OCI-LY7 (cell line): Measurements from ENCODE around the gene CRB1.

Experiments
- CTCF ChIP-seq: fragments of 200-600 bp; sonication (generic); conservative IDR thresholded peaks from 2 replicates; pipeline ENCODE4 v1.5.1; 2014; ENCODE audit warnings: mild to moderate bottlenecking, antibody characterized with exemption, low read length, moderate library complexity, mixed read lengths
- EZH2phosphoT487 ChIP-seq: fragments of 200-600 bp; sonication (generic); IDR thresholded peaks from 2 replicates; pipeline ENCODE4 v1.6.1; 2018; ENCODE audit warnings: low read depth, borderline replicate concordance, mild to moderate bottlenecking, mixed run types, antibody characterized with exemption, low read length, moderate library complexity, mixed read lengths

- TF ChIP-seq CTCF (no peak), EZH2phosphoT487 (no peak)
Measured at GRCh38 chr1:197422993-197423392, 154.9 kb downstream of the CRB1 start.
